SW 1271 (cell line): ENCODE measurements around the gene ROBO2.

Experiments used
- DNase-seq, 2 experiments: peaks; one replicate each; lab custom pipeline; 2025; lab: John Stamatoyannopoulos, UW

The ROBO2 gene

DNA sequence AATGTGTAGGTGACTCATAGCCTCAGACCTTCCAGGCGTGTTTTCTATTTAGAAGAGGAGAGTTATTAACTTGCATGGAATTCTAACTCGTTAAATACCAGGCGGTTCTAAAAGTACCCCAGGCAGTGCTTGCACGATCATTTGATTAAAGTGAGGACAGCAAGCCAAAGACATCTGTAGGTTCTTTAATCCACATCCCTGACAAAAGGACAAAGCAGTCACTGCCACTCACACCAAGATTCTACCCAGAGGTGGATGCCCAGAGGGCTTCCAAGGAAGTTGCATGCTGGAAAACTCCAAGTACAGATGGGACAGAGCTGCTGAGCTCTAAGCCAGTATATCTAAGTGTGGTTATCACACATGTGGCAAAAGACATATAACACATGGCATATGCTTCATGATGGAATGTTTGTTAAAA, 372.1 kb downstream of the ROBO2 start:
- no peak for DNase-seq

- no peak for DNase-seq
Observed at GRCh38 chr3:77412584-77412983, 372.7 kb downstream of the ROBO2 start.

- no peak for DNase-seq
Observed at GRCh38 chr3:77414881-77415280, 375.0 kb downstream of the ROBO2 start.

DNA sequence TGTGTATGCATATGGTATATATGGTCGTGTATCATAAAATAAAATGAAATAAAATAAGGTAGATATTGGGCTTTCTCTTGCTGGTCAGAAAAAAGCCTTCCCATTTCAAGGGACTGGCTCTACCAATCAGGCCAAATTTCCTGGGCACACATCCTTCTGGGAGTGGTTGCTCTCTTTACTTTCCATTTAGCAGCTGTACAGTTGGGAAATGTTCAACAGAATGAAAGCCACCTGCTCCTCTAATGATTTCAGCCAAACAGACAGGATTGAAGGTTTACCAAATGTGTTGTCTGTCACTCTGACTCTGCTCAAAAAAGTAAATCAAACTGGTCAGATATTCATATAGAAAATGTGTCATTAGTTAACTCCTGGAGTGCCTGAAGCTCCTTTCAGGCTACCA, 380.4 kb downstream of the ROBO2 start:
- DNase-seq = no peak

- DNase-seq = no peak
Observed at GRCh38 chr3:77421916-77422315, 382.0 kb downstream of the ROBO2 start.

- no peak for DNase-seq
Observed at GRCh38 chr3:77426531-77426930, 386.6 kb downstream of the ROBO2 start.

GRCh38 chr3:77427528-77427927, 387.6 kb downstream of the ROBO2 start:
- DNase-seq = no peak

- DNase-seq = no peak
Observed at GRCh38 chr3:77436908-77437307, 397.0 kb downstream of the ROBO2 start.

GRCh38 chr3:77446084-77446483, 406.2 kb downstream of the ROBO2 start:
- no peak for DNase-seq

- DNase-seq = no peak
Observed at GRCh38 chr3:77446761-77447160, 406.9 kb downstream of the ROBO2 start.

GRCh38 chr3:77449459-77450350, 409.8 kb downstream of the ROBO2 start:
- DNase-seq = no peak

GRCh38 chr3:77456431-77456830, 416.5 kb downstream of the ROBO2 start:
- DNase-seq = no peak

- DNase-seq = no peak
Observed at GRCh38 chr3:77456906-77457305, 417.0 kb downstream of the ROBO2 start.

DNA sequence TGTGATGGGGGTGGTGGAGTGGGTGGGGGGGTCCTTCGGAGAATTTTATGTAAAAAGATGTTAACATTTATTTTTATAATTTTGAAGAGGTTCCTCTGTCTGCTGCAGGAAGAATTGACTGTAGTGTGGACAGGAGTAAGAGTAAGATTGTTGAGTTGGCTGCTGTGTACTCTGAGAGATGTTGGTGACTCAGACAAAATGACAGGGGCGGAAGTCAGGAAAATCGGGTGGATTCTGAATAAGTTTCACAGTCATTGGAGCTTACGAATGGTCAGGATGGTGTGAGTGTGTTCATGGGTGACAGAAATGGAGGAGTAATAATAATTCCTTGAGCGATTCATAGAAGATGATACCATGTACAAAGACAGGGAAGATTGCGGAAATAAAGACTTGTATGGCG, 420.0 kb downstream of the ROBO2 start:
- DNase-seq = no peak

DNA sequence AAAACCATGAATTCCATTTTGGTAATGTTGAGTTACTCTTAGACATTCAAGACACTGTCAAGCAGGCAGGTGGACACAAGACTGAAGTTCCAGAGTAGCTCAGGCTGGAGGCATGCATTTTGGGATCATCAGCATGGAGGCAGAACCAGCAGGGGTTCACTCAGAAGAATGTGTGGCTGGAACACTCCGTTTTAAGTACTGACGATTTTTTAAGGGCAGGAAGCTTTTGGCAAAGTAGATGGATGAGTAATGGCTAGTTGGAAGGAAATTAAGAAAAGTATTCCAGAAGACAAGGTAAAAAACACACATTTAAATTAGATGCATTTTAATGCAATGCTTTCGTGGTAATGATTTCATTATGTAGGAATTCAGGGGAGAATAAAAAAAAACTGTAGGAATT, 420.4 kb downstream of the ROBO2 start:
- no peak for DNase-seq

- no peak for DNase-seq
Observed at GRCh38 chr3:77462951-77463350, 423.1 kb downstream of the ROBO2 start.

DNA sequence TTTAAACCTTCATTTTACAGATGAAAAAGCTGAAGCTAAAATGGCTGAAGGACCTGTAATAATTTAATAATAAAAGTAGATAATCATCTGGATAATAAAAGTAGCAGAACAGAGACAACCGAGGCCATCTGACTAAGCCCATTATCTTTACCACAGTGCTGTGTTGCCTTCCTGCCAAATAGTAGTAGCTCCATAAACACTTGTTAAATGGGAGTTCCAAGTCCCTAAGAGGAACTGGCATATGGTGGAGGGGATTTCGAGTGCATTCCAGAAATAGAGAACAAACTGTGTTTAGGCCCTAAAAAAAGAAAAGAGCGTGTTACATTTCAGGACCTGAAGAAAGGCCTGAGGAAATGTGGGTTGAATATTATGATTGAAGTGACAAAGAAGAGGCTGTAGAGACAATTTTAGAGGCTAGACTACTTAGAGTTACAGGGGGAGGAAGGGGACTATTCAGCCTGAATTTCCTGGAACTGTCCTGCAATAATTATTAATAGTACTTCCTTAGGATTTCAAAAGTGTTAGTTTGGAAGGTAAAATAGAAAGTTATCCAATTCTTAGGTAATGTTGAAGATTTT, 424.3 kb downstream of the ROBO2 start:
- DNase-seq = no peak

DNA sequence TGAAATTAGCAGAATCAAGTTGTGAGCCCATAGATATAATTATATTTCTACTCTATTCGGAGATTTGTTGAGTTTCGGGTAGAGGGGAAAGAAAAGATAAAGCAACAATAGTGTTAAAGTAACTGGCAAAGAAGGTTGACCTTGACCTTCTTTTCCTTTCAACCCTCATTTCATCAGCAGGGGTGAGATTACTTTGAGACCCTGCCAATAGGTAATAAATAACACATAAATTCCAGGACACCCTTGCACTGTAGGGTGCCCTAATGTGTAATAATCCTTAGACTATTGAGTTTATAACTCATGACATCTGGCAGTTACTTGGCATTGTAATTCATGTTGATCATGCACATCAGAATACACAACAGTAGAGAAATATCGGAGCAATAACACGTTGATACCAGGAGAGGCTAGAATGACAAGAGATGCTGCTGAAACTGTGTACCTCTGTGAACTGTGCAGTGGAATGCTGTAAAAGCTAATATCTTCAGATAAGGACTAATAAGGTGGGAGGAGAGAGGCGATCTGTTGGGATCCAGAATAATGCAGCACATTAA, 426.7 kb downstream of the ROBO2 start:
- no peak for DNase-seq

DNA sequence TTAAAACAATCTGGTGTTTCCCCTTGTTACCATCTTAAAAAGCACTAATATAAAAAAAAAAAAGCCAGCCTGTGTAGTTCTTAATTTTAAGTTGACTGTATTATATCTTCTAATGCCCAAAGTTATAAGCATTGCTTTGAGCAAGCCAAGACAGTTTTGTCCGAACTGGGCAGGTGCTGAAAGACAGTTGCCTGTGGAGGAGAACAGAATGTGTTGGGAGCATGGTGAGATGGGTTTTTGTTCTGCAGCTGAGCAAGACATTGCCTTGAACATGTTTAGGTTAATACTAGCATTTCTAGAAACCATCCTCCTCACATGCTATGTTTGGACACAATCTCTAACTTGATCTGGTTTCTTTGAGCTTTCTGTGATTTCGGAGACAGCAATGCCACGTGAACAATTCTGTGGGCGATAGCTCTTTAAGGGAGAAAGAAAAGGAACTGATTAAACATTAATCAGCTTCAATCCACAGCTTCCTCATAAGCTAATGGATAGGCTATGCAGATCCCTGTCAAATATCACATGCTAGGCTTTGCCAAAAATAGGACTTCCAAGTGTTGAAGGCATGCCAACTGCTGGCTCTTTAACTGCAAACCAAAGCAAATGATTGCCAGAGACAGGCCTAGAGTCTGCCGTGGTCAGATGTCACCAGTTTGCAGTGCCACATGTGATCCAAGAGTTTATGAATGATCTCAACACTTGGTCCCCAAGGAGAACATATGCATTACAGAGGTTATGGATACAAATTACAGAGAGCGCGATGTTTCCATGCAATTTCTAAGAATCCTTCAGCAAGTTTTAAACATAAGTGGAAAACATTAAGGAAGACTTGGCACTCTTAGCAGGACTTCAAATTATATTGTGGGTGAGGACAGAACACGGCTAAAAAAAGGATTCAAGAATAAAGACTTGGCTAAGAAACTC, 428.1 kb downstream of the ROBO2 start:
- DNase-seq = no peak

DNA sequence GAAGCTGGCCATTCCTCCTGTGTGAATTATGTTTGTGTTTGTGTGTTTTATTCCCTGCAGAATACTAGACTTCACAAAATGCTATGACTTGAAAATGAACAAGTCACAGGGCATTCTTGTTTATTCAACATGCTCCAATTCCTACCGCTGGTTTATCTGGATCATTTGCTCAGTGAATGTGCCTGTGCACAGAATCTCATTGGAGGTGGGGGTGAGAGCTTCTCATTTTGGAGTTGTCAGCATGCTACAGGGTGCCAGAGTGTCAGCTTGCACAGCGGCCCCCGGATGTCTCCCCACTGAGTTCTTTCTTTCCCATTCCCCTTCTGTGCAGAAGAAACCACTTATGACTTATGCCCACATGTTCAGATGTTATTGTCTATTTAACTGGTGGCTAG, 428.7 kb downstream of the ROBO2 start:
- no peak for DNase-seq

GRCh38 chr3:77475507-77475906, 435.6 kb downstream of the ROBO2 start:
- DNase-seq = no peak

- no peak for DNase-seq
Observed at GRCh38 chr3:77479021-77479420, 439.1 kb downstream of the ROBO2 start.
